ENCODE results near the gene BHLHE41.

Gene BHLHE41

GRCh38 chr12:26124446-26125399 lies at the start of gene BHLHE41:
Gene BHLHE41, minus strand, starts transcription at chr12:26125037. Its CDS starts 258 bp downstream, at chr12:26124779.
- peak; percentile 60 for DNase-seq (ENCODE audit: low spot score)

- no peak for DNase-seq (ENCODE audit: low spot score)
Measured at GRCh38 chr12:26172946-26173552, 48.2 kb upstream of the BHLHE41 start.

DNA sequence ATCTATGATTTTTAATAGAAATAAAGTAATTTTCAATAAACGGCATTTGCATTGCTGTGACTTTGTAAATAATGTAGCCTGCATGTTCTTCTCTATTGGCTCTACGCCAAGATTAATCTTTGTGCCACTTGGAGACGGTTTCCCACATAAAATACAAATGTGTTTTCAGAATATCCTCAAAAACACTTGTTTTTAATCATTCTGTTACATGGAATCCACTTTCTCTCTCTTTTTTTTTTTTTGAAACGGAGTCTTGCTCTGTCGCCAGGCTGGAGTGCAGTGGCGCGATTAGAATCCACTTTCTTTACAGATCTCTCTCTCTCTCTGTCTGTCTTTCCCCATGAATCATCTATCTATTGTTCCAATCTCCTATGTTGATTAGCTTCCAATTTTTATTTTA lies 47.7 kb upstream of the BHLHE41 start:
- no peak for DNase-seq (ENCODE audit: low spot score)

DNA sequence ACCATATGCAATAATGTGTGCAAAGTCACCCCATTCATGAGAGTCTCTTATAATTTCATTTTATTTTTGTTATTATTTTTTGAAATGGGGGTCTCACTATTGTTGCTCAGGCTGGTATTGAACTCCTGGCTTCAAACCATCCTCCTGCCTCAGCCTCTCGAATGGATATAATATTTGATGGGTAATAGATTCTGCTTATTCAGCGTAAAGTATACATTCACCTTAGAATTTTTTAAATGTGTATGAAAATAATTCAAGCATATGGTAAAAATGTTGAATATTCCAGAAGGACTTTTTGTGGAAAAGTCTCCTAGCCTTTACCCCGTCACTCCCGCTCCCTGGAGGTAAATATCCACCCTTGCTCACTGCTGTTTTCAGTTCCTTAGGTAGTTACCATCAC lies 47.2 kb upstream of the BHLHE41 start:
- no peak for DNase-seq (ENCODE audit: low spot score)

- no peak for DNase-seq (ENCODE audit: low spot score)
Measured at GRCh38 chr12:26164118-26164517, 39.3 kb upstream of the BHLHE41 start.

- DNase-seq (ENCODE audit: low spot score) = no peak
Measured at GRCh38 chr12:26162905-26163304, 38.1 kb upstream of the BHLHE41 start.

GRCh38 chr12:26162174-26162573 lies 37.3 kb upstream of the BHLHE41 start:
- no peak for DNase-seq (ENCODE audit: low spot score)

- no peak for DNase-seq (ENCODE audit: low spot score)
Measured at GRCh38 chr12:26158078-26158764, 33.4 kb upstream of the BHLHE41 start.

- no peak for DNase-seq (ENCODE audit: low spot score)
Measured at GRCh38 chr12:26157001-26157400, 32.2 kb upstream of the BHLHE41 start.

- DNase-seq (ENCODE audit: low spot score) = no peak
Measured at GRCh38 chr12:26156201-26156871, 31.5 kb upstream of the BHLHE41 start.

- DNase-seq (ENCODE audit: low spot score) = no peak
Measured at GRCh38 chr12:26153421-26154154, 28.8 kb upstream of the BHLHE41 start.

DNA sequence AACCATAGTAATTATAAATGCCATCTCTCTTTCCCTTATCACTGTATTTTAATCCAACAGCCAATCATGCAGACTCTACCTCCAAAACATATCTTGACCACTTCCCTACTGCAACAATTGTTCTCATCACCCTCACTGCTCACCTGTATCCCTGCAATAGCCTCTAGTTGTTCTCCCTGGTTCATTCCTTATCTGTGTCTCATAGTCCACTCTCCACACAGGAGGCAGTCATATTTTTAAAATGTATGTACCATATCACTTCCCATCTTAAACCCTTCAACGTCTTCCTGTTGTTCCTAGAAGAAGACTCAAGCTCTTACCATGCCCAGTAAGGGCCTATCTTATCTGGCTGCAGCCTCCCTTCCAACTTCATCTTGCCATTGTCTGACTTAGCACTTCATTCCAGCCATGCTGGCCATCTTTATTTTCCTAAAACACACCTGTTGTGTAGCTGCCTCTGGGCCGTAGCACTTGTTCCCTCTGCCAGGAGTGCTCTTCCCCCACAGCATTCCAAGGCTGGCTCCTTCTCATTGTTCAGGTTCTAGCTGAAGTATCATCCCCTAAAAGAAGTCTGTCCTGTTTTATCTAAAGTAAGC lies 27.8 kb upstream of the BHLHE41 start:
- no peak for DNase-seq (ENCODE audit: low spot score)

- no peak for DNase-seq (ENCODE audit: low spot score)
Measured at GRCh38 chr12:26150736-26151450, 26.1 kb upstream of the BHLHE41 start.

GRCh38 chr12:26149968-26150500 lies 25.2 kb upstream of the BHLHE41 start:
- DNase-seq (ENCODE audit: low spot score) = no peak

GRCh38 chr12:26148291-26148690 lies 23.5 kb upstream of the BHLHE41 start:
- no peak for DNase-seq (ENCODE audit: low spot score)

- DNase-seq (ENCODE audit: low spot score) = no peak
Measured at GRCh38 chr12:26143291-26143690, 18.5 kb upstream of the BHLHE41 start.

DNA sequence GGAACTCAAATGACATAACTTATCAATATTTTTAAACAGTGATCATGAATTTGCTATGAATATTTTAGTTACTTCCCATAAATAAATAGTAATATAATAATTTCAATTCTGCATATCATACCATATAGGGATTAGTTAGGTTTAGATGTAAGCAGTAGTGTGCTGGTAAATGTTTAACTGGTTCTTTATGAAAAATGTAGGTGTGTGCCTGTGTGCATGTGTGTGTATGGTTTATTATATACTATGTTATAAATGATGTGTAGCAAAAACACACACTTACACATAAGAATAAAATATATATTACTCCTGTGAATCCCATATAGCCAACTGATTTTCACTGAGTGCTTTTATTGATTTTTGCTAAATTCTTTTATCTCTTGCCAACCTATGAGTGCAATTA lies 14.0 kb upstream of the BHLHE41 start:
- no peak for DNase-seq (ENCODE audit: low spot score)

DNA sequence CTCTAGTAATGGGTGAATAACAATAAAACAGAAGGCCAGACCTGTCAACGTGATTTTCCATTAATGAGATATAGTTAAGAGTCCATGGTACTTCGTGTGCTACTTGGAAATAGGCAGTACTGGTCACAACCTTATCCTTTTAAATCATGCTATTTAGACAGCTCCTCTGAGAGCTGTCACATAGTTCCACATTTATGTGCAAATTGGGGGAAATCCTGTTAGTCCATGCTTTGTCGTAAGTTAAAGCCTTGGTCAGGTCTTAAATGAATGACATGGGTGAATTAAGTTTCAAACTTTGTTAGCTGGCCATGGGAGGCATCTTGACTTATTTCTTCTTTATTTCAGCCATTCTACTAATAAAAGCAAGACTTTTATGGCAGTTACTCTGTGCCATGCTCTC lies 11.9 kb upstream of the BHLHE41 start:
- DNase-seq (ENCODE audit: low spot score) = no peak

DNA sequence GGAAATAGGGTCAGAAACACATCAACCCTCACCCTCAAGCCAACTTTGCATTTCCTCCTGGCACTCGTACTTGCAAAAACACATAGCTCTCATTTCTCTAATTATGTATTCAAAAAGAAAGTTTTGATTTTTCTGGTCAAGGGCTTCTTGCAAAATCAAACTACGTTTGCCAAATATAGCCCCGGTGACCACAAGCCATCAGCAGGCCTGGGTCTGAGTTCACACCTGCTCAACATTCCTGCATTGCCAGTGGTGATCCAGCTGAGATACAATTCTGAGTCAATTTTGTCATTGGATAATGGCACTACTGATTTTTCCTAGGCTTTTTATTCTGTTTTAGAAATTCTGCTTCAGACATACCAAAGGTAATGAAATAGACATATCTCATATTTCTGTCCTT lies 10.7 kb upstream of the BHLHE41 start:
- no peak for DNase-seq (ENCODE audit: low spot score)

DNA sequence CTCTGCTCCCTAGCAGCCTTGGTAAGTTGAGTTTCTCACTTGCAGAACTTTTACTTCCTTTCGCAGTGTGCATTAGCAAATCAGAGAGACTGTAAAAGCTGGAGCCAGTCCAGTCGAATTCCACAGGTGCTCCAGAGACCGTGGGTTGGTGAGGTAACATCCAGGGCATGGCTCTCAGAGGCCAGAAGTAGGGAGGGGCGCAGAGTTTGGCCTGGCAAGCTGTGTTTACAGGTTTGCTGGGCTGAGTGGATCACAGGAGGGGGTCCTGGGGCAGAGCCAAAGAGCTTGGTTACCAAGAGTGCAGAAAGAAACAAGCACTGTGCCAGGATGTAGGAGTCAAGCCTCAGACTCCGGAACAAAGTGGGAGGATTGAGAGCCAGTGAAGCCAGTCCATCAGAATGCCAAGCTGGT lies 10.2 kb upstream of the BHLHE41 start:
- no peak for DNase-seq (ENCODE audit: low spot score)
